NT2/D1 (cell line): Measurements from ENCODE around the gene AARS2.

Source experiments
- YY1 ChIP-seq: IDR thresholded peaks from 2 replicates; pipeline ENCODE4 v1.6.1; 2011; ENCODE audit not compliant: insufficient read length, insufficient read depth
- ZNF274 ChIP-seq: IDR thresholded peaks from 2 replicates; pipeline ENCODE4 v1.6.1; 2011; ENCODE audit warnings: mild to moderate bottlenecking, low read depth, low read length

GRCh38 chr6:44302856-44303255 lies 10.3 kb downstream of the AARS2 start:
- TF ChIP-seq YY1 (no peak), ZNF274 (no peak)
